ENCODE measurements around the gene C6orf136.

Gene C6orf136

DNA sequence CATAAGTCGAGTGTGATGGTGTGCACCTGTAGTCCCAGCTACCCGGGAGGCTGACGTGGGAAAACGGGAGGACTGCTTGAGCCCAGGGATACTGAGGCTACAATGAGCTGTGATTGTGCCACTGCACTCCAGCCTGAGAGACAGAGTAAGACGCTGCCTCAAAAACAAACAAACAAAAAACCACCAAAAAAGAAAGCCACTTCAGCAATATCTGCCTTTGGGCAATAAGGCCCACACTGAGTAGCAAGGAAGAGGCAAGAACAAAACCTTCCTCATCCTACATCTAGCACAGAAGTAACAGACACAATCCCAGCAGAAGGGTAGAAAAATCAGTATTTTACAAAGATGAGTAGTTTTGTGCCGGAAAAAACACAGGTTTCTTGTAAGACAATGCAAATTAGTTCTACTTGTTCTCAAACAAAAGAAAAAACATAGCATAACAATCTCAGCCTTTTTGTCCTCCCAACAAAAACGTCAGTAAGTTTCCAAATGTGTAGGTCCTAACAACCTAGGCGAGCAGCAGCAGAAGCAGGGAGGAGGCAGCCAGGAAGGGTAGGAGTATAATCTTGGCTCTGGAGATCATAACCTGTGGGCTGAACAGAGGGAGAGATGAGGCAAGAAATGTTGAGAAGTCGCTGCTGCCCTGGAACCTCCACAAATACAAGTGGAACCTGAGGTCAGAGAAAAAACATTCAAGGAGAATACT is 35.6 kb upstream of the C6orf136 start:
- no peak overlapping the region for H3K27ac ChIP-seq (ENCODE audit: low read length)
- H3K4me3 ChIP-seq (ENCODE audit: low read length) = no peak overlapping the region
- no peak for DNase-seq (ENCODE audit: low read depth, low spot score)
- peaks cover 23% of the 10 kb centered on the region for H3K36me3 ChIP-seq (ENCODE audit: control insufficient read depth, insufficient read depth, low read length)
- no peaks in the 10 kb centered on the region; the same call in 1 of the 2 replicates for H3K4me1 ChIP-seq (ENCODE audit: control insufficient read depth, insufficient read depth, low read length)
- no peaks in the 10 kb centered on the region for H3K9me3 ChIP-seq (ENCODE audit: control insufficient read depth, insufficient read depth, low read length)
- WGBS (ENCODE audit: insufficient coverage, insufficient read length) = no CpG with 5 or more reads among the region's 9 CpGs
- no peaks in the 10 kb centered on the region for H3K27me3 ChIP-seq (ENCODE audit: control insufficient read depth, insufficient read depth, low read length)

GRCh38 chr6:30611856-30612194 is 35.1 kb upstream of the C6orf136 start:
- no peak for DNase-seq (ENCODE audit: low read depth, low spot score)
- Histone ChIP-seq H3K36me3 (ENCODE audit: control insufficient read depth, insufficient read depth, low read length) (peaks cover 22% of the 10 kb centered on the region; the same call in 1 of the 2 replicates), H3K4me1 (ENCODE audit: control insufficient read depth, insufficient read depth, low read length) (no peaks in the 10 kb centered on the region; the same call in 1 of the 2 replicates), H3K9me3 (ENCODE audit: control insufficient read depth, insufficient read depth, low read length) (no peaks in the 10 kb centered on the region), H3K27me3 (ENCODE audit: control insufficient read depth, insufficient read depth, low read length) (no peaks in the 10 kb centered on the region), H3K4me3 (ENCODE audit: low read length) (no peak overlapping the region), H3K27ac (ENCODE audit: low read length) (no peak overlapping the region)
- no CpG with 5 or more reads among the region's 2 CpGs for WGBS (ENCODE audit: insufficient coverage, insufficient read length)

DNA sequence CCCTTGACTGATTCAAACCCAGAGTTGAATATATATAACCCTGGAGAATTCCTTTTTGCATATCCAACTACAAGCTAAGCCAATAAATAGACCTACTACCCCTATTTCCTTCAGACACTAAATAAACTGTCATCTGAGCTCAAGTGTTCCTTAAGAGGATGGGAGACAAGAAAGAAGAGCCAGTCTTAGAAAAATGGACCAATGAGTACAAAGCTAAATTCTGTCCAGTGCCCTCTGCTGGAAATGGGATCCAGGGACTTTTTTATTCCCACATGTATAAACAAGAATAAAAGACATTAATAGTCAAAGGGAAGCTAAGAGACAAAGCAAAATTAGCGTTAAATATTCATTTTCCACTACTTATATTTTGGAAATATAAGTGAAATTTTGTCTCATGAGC is 34.7 kb upstream of the C6orf136 start:
- no peak overlapping the region for H3K4me3 ChIP-seq (ENCODE audit: low read length)
- no CpG with 5 or more reads among the region's 1 CpG for WGBS (ENCODE audit: insufficient coverage, insufficient read length)
- H3K27me3 ChIP-seq (ENCODE audit: control insufficient read depth, insufficient read depth, low read length) = no peaks in the 10 kb centered on the region
- no peak overlapping the region for H3K27ac ChIP-seq (ENCODE audit: low read length)
- H3K4me1 ChIP-seq (ENCODE audit: control insufficient read depth, insufficient read depth, low read length) = no peaks in the 10 kb centered on the region; the same call in 1 of the 2 replicates
- no peak for DNase-seq (ENCODE audit: low read depth, low spot score)
- H3K9me3 ChIP-seq (ENCODE audit: control insufficient read depth, insufficient read depth, low read length) = no peaks in the 10 kb centered on the region
- peaks cover 22% of the 10 kb centered on the region; the same call in 1 of the 2 replicates for H3K36me3 ChIP-seq (ENCODE audit: control insufficient read depth, insufficient read depth, low read length)

- no peaks in the 10 kb centered on the region; the same call in 1 of the 2 replicates for H3K4me1 ChIP-seq (ENCODE audit: control insufficient read depth, insufficient read depth, low read length)
- no CpG with 5 or more reads among the region's 6 CpGs for WGBS (ENCODE audit: insufficient coverage, insufficient read length)
- H3K9me3 ChIP-seq (ENCODE audit: control insufficient read depth, insufficient read depth, low read length) = no peaks in the 10 kb centered on the region
- no peak overlapping the region for H3K27ac ChIP-seq (ENCODE audit: low read length)
- peaks cover 22% of the 10 kb centered on the region; the same call in 1 of the 2 replicates for H3K36me3 ChIP-seq (ENCODE audit: control insufficient read depth, insufficient read depth, low read length)
- no peak overlapping the region for H3K4me3 ChIP-seq (ENCODE audit: low read length)
- DNase-seq (ENCODE audit: low read depth, low spot score) = no peak
- no peaks in the 10 kb centered on the region for H3K27me3 ChIP-seq (ENCODE audit: control insufficient read depth, insufficient read depth, low read length)
These were observed 34.2 kb upstream of the C6orf136 start for GRCh38 chr6:30612687-30613248.

DNA sequence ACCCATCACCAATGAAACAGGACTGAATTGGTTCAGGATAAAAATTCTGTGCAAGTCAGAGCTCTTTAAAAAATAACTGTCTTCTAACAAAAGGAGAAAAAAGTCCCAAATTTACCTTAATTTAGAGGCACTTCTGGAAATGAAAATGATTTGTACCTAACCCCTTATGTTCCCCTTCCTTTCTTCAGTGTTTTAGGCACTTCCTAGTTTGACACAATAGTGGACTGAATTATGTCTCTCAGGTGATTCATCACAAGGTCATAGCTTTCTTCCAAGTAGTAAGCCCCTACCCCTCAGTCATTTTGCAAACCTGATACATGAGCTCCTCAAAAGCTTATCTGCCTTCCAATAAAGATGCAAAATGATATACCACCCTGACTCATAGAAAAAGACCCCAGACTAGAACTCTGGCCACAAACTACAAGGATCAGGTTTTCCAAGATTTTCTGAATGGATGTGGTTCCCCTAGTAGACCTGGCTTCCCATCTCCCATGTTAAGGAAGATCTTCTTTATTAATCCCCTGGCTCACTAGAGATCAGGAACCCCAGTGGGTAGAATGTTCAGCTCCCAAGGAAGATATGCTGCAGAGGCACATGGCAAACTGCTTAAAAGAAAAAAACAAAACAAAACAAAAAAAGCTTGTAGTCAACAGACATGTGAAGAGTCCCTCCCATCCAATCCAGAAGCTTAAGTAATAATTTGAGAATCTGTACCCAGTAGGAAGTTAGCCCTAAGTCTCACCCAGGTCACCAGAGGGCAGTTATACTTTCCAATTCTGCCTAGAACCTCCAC is 33.5 kb upstream of the C6orf136 start:
- Histone ChIP-seq H3K9me3 (ENCODE audit: control insufficient read depth, insufficient read depth, low read length) (no peaks in the 10 kb centered on the region), H3K27me3 (ENCODE audit: control insufficient read depth, insufficient read depth, low read length) (no peaks in the 10 kb centered on the region), H3K27ac (ENCODE audit: low read length) (no peak overlapping the region), H3K36me3 (ENCODE audit: control insufficient read depth, insufficient read depth, low read length) (peaks cover 22% of the 10 kb centered on the region; the same call in 1 of the 2 replicates), H3K4me1 (ENCODE audit: control insufficient read depth, insufficient read depth, low read length) (no peaks in the 10 kb centered on the region; the same call in 1 of the 2 replicates), H3K4me3 (ENCODE audit: low read length) (no peak overlapping the region)
- DNase-seq (ENCODE audit: low read depth, low spot score) = no peak

DNA sequence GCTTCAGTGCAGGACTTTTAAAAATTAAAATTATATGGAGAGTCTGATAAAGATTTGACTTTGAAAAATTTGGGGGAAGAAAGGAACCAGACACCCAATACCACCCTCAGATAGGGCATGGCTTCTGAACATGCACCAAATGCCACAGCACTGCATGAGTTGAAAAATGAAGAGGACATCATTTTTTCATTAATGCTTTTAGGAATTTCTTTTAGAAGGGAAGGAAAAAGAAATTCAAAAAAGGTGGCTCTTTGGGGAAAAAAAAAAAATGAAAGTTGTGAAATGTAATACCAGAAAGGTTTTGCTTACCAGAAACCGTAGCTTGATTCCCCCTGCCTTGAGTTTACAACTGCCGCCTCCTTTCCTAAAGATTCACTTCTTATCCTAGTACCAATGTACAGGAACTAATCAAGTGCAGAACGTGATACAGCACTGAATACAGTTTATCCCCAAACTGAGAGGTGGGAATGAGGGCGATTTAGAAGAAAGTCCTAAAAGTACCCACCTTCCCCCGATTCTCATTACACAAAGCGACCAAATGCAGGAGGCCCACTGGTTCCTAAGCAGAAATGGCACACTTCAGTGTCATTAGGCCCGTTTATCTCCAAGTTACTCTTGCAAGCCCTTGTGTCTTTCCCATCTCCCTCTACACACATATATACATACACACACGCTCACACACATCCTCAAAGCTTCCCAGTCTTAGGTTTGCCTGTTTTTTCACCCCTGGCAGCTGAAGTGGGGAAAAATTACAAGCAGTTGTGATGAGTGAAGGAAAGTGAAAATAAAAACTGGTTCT is 32.7 kb upstream of the C6orf136 start:
- Histone ChIP-seq H3K9me3 (ENCODE audit: control insufficient read depth, insufficient read depth, low read length) (no peaks in the 10 kb centered on the region), H3K4me1 (ENCODE audit: control insufficient read depth, insufficient read depth, low read length) (no peaks in the 10 kb centered on the region; the same call in 1 of the 2 replicates), H3K4me3 (ENCODE audit: low read length) (no peak overlapping the region; the same call in 1 of the 2 replicates), H3K36me3 (ENCODE audit: control insufficient read depth, insufficient read depth, low read length) (peaks cover 14% of the 10 kb centered on the region; the same call in 1 of the 2 replicates), H3K27me3 (ENCODE audit: control insufficient read depth, insufficient read depth, low read length) (no peaks in the 10 kb centered on the region), H3K27ac (ENCODE audit: low read length) (no peak overlapping the region)
- WGBS (ENCODE audit: insufficient coverage, insufficient read length) = no CpG with 5 or more reads among the region's 8 CpGs
- DNase-seq (ENCODE audit: low read depth, low spot score) = no peak

GRCh38 chr6:30614843-30615218 is 32.1 kb upstream of the C6orf136 start:
- Histone ChIP-seq H3K27me3 (ENCODE audit: control insufficient read depth, insufficient read depth, low read length) (no peaks in the 10 kb centered on the region), H3K36me3 (ENCODE audit: control insufficient read depth, insufficient read depth, low read length) (peaks cover 14% of the 10 kb centered on the region; the same call in 1 of the 2 replicates), H3K9me3 (ENCODE audit: control insufficient read depth, insufficient read depth, low read length) (no peaks in the 10 kb centered on the region), H3K27ac (ENCODE audit: low read length) (no peak overlapping the region), H3K4me1 (ENCODE audit: control insufficient read depth, insufficient read depth, low read length) (no peaks in the 10 kb centered on the region; the same call in 1 of the 2 replicates), H3K4me3 (ENCODE audit: low read length) (no peak overlapping the region; the same call in 1 of the 2 replicates)
- no CpG with 5 or more reads among the region's 6 CpGs for WGBS (ENCODE audit: insufficient coverage, insufficient read length)
- DNase-seq (ENCODE audit: low read depth, low spot score) = peak; percentile 94

- peak overlapping the region; percentile 81; the same call in 1 of the 2 replicates for H3K4me3 ChIP-seq (ENCODE audit: low read length)
- no peak overlapping the region for H3K27ac ChIP-seq (ENCODE audit: low read length)
- H3K36me3 ChIP-seq (ENCODE audit: control insufficient read depth, insufficient read depth, low read length) = peaks cover 12% of the 10 kb centered on the region; the same call in 1 of the 2 replicates
- no CpG with 5 or more reads among the region's 10 CpGs for WGBS (ENCODE audit: insufficient coverage, insufficient read length)
- no peaks in the 10 kb centered on the region for H3K9me3 ChIP-seq (ENCODE audit: control insufficient read depth, insufficient read depth, low read length)
- DNase-seq (ENCODE audit: low read depth, low spot score) = no peak
- H3K27me3 ChIP-seq (ENCODE audit: control insufficient read depth, insufficient read depth, low read length) = no peaks in the 10 kb centered on the region
- no peaks in the 10 kb centered on the region; the same call in 1 of the 2 replicates for H3K4me1 ChIP-seq (ENCODE audit: control insufficient read depth, insufficient read depth, low read length)
These were observed 31.5 kb upstream of the C6orf136 start for GRCh38 chr6:30615219-30615957.

DNA sequence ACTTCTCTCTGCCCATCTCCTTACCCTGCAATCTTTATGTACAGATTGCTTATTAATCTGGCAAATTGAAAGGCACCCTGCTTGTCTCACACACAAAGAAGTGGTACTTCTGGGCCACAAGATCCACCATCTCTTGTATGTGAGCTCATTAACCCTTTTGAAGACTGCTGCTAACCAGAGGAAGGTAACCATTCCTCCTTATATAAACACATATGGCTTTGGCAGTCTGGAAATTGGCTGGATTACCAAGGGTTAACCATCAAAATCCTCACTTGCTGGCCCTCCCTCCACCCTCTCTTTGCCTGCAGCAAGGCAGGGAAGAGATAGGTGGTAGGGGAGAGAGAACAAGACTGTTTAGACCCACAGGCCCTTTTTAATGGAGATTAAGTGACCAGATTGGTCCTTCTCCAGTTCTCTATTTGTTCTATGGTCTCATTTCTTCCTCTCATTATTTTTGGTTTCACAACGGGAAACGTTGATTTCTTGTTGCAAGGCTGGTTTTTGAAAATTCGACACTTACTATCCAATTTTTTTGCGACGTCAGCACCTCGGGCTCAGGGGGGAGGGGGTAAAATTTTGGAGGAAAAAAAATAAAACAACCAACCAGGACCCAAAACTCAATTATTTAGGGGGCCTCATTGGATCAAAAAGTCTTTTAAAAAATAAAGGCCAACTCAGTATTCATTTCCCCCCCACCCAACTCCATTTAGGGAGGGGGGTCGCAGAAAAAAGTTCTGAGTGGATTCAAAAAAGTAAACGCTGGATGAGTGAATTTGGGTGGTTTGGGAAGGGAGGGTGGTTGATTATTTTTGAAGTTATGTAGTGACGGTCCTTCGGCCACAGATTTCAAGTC is 30.7 kb upstream of the C6orf136 start:
- 100% methylated on average over 2 of the region's 10 CpGs for WGBS (ENCODE audit: insufficient coverage, insufficient read length)
- H3K27ac ChIP-seq (ENCODE audit: low read length) = peak overlapping the region; percentile 1
- H3K9me3 ChIP-seq (ENCODE audit: control insufficient read depth, insufficient read depth, low read length) = no peaks in the 10 kb centered on the region
- no peak for DNase-seq (ENCODE audit: low read depth, low spot score)
- H3K4me3 ChIP-seq (ENCODE audit: low read length) = peak overlapping the region; percentile 81
- H3K4me1 ChIP-seq (ENCODE audit: control insufficient read depth, insufficient read depth, low read length) = no peaks in the 10 kb centered on the region; the same call in 1 of the 2 replicates
- no peaks in the 10 kb centered on the region for H3K27me3 ChIP-seq (ENCODE audit: control insufficient read depth, insufficient read depth, low read length)
- peaks cover 12% of the 10 kb centered on the region; the same call in 1 of the 2 replicates for H3K36me3 ChIP-seq (ENCODE audit: control insufficient read depth, insufficient read depth, low read length)

Data from iPS DF 6.9 (cell line).